ENCODE measurements around the gene PPM1F.

Gene PPM1F

GRCh38 chr22:21990445-21991303 lies 38.0 kb upstream of the PPM1F start:
- H3K4me3 ChIP-seq (ENCODE audit: insufficient read depth, low read length, poor library complexity, severe bottlenecking) = no peak overlapping the region
- H4K20me1 ChIP-seq (ENCODE audit: low read depth, low read length) = no peaks in the 10 kb centered on the region
- no peaks in the 10 kb centered on the region; the same call in 1 of the 2 replicates for H3F3A ChIP-seq (ENCODE audit: insufficient read depth)
- H2AFZ ChIP-seq (ENCODE audit: low read depth, low read length, severe bottlenecking) = no peak overlapping the region
- no peaks in the 10 kb centered on the region for H3K36me3 ChIP-seq (ENCODE audit: low read length)
- H3K9me2 ChIP-seq (replicated peaks; ENCODE audit: insufficient read depth, low read length) = no peaks in the 10 kb centered on the region
- no peak overlapping the region for H3K9ac ChIP-seq (ENCODE audit: low read length)
- no peak for TF ChIP-seq CTCF (IDR thresholded peaks at IDR 0.05; ENCODE audit: insufficient read depth, low read length, poor library complexity, severe bottlenecking)
- TF ChIP-seq EZH2phosphoT487 (conservative IDR thresholded peaks at IDR 0.05; ENCODE audit: low read length) = no peak
- no peak overlapping the region for H3K27ac ChIP-seq (ENCODE audit: low read depth, low read length)
- H3K79me2 ChIP-seq (ENCODE audit: insufficient read depth, low read length) = no peaks in the 10 kb centered on the region
- no peak overlapping the region for H3K4me2 ChIP-seq (ENCODE audit: low read depth, low read length, poor library complexity, severe bottlenecking)
- H3K27me3 ChIP-seq (ENCODE audit: low read length) = no peaks in the 10 kb centered on the region
- no peaks in the 10 kb centered on the region for H3K9me3 ChIP-seq (ENCODE audit: insufficient read depth, low read length)

GRCh38 chr22:21989049-21989448 lies 36.4 kb upstream of the PPM1F start:
- no peaks in the 10 kb centered on the region for H3K79me2 ChIP-seq (ENCODE audit: insufficient read depth, low read length)
- H3K4me2 ChIP-seq (ENCODE audit: low read depth, low read length, poor library complexity, severe bottlenecking) = no peak overlapping the region
- no peaks in the 10 kb centered on the region; the same call in 1 of the 2 replicates for H3F3A ChIP-seq (ENCODE audit: insufficient read depth)
- H3K9ac ChIP-seq (ENCODE audit: low read length) = no peak overlapping the region
- no peak overlapping the region for H2AFZ ChIP-seq (ENCODE audit: low read depth, low read length, severe bottlenecking)
- no peaks in the 10 kb centered on the region for H4K20me1 ChIP-seq (ENCODE audit: low read depth, low read length)
- no peaks in the 10 kb centered on the region for H3K9me2 ChIP-seq (replicated peaks; ENCODE audit: insufficient read depth, low read length)
- no peaks in the 10 kb centered on the region for H3K27me3 ChIP-seq (ENCODE audit: low read length)
- H3K36me3 ChIP-seq (ENCODE audit: low read length) = no peaks in the 10 kb centered on the region
- H3K4me3 ChIP-seq (ENCODE audit: insufficient read depth, low read length, poor library complexity, severe bottlenecking) = no peak overlapping the region
- no peak overlapping the region for H3K27ac ChIP-seq (ENCODE audit: low read depth, low read length)
- TF ChIP-seq EZH2phosphoT487 (conservative IDR thresholded peaks at IDR 0.05; ENCODE audit: low read length) = no peak
- no peak for TF ChIP-seq CTCF (IDR thresholded peaks at IDR 0.05; ENCODE audit: insufficient read depth, low read length, poor library complexity, severe bottlenecking)
- H3K9me3 ChIP-seq (ENCODE audit: insufficient read depth, low read length) = no peaks in the 10 kb centered on the region

GRCh38 chr22:21985214-21985613 lies 32.6 kb upstream of the PPM1F start:
- no peaks in the 10 kb centered on the region for H4K20me1 ChIP-seq (ENCODE audit: low read depth, low read length)

More at GRCh38 chr22:21985214-21985613, 32.6 kb upstream of the PPM1F start:
- Histone ChIP-seq H3K9ac (ENCODE audit: low read length) (no peak overlapping the region), H2AFZ (ENCODE audit: low read depth, low read length, severe bottlenecking) (no peak overlapping the region), H3K4me2 (ENCODE audit: low read depth, low read length, poor library complexity, severe bottlenecking) (no peak overlapping the region), H3K36me3 (ENCODE audit: low read length) (no peaks in the 10 kb centered on the region), H3K9me3 (ENCODE audit: insufficient read depth, low read length) (no peaks in the 10 kb centered on the region), H3K27ac (ENCODE audit: low read depth, low read length) (no peak overlapping the region), H3K4me3 (ENCODE audit: insufficient read depth, low read length, poor library complexity, severe bottlenecking) (no peak overlapping the region), H3K9me2 (replicated peaks; ENCODE audit: insufficient read depth, low read length) (no peaks in the 10 kb centered on the region), H3K79me2 (ENCODE audit: insufficient read depth, low read length) (peaks cover 16% of the 10 kb centered on the region), H3F3A (ENCODE audit: insufficient read depth) (no peaks in the 10 kb centered on the region; the same call in 1 of the 2 replicates), H3K27me3 (ENCODE audit: low read length) (no peaks in the 10 kb centered on the region)
- TF ChIP-seq EZH2phosphoT487 (conservative IDR thresholded peaks at IDR 0.05; ENCODE audit: low read length) (no peak), CTCF (IDR thresholded peaks at IDR 0.05; ENCODE audit: insufficient read depth, low read length, poor library complexity, severe bottlenecking) (no peak)

Data from SU-DHL-6 (cell line).